Transverse colon (tissue), 4 donors: Measurements from ENCODE around the gene PSG4. TPM values are rescaled to one million over a fixed set of nuclear protein-coding genes. Genes with fewer than 3 reads are reported as not detected.
"Not testable (repeated sequence)": the region's sequence is repeated elsewhere in the genome, so short reads cannot be mapped to it uniquely, and the experiment has no call there.

ENCODE experiments used
- DNase-seq: peaks from one replicate; pipeline ENCODE4 v3.0.0-alpha.2; 2019
- H3K27ac ChIP-seq, 4 donors: fragments of 200-600 bp; sonication (generic); 2 replicates each; pipeline ENCODE4 v1.5.1; 2016 to 2018; ENCODE audit warnings: inconsistent platforms in 4 of 4
- H3K27me3 ChIP-seq: fragments of 200-600 bp; sonication (generic); 2 replicates; pipeline ENCODE4 v1.5.1; 2017; ENCODE audit warnings: inconsistent platforms
- H3K36me3 ChIP-seq, 4 donors: fragments of 200-600 bp; sonication (generic); 2 replicates each; pipeline ENCODE4 v1.5.1; 2017 to 2019; ENCODE audit warnings: inconsistent platforms in 4 of 4
- H3K4me1 ChIP-seq, 4 donors: fragments of 200-600 bp; sonication (generic); 2 replicates each; pipeline ENCODE4 v1.5.1; 2017 to 2020; ENCODE audit warnings: inconsistent platforms in 4 of 4
- H3K4me3 ChIP-seq, 4 donors: fragments of 200-600 bp; sonication (generic); 1 replicate in 1 of 4; 2 replicates in 3 of 4; pipeline versions ENCODE4 v1.5.1 to v1.6.1; 2017 to 2019; ENCODE audit warnings: inconsistent platforms in 4 of 4
- H3K9me3 ChIP-seq, 2 donors: fragments of 200-600 bp; sonication (generic); 2 replicates each; pipeline ENCODE4 v1.5.1; 2017 to 2019; ENCODE audit warnings: inconsistent platforms in 2 of 2
- CTCF ChIP-seq, 5 experiments: fragments of 200-600 bp in 3 of 5; fragments of 450-650 bp in 2 of 5; sonication (generic) in 3 of 5; IDR thresholded peaks; 1 replicate in 2 of 5; 2 replicates in 3 of 5; pipeline ENCODE4 v1.5.1; 2016 to 2017; ENCODE audit warnings: antibody characterized with exemption in 5 of 5, inconsistent platforms in 3 of 5, mild to moderate bottlenecking in 2 of 5, moderate library complexity in 1 of 5
- POLR2AphosphoS5 ChIP-seq, 3 donors: sonication (generic); formaldehyde crosslinking; IDR thresholded peaks; one replicate each; pipeline ENCODE4 v1.6.1; 2016; ENCODE audit warnings: antibody characterized with exemption in 3 of 3
- WGBS, 2 donors: methylation state at CpG; one replicate each; pipeline ENCODE4 v1.1.5; 2018; ENCODE audit warnings: low coverage in 1 of 2; 5-methylcytosine and 5-hydroxymethylcytosine counted together
- in situ Hi-C, 4 donors: fragments of 200-750 bp; cut with MboI; loops; one replicate each; pipeline versions ENCODE4 v1.15.0 to v1.15.1; 2017; ENCODE audit warnings: low sequenced_read_pairs in 3 of 4, low pct_ligation_motif_present in 1 of 4, low pct_unique_long_range_greater_than_20kb in 1 of 4
- intact Hi-C: fragments of 100-400 bp; cut with DNase I; formaldehyde crosslinking; loops from one replicate; pipeline ENCODE4 v1.15.1; 2023; ENCODE audit warnings: low total_unique reads
- total RNA-seq, 4 donors: library from RNA; depleted of rRNA; stranded (reverse); fragments of >200 nt; gene quantifications; one replicate each; pipeline ENCODE4 v1.1.0, GENCODE V29; 2016

PSG4 gene
- total RNA-seq, 4 donors from 2014 or later = not detected

- DNase-seq, H3K27ac ChIP-seq, H3K4me3 ChIP-seq, H3K27me3 ChIP-seq, intact Hi-C loops, H3K36me3 ChIP-seq, H3K4me1 ChIP-seq, H3K9me3 ChIP-seq: not testable (repeated sequence)
- 76 to 80% methylated on average over 4 to 7 of the region's 7 CpGs for WGBS, 2 donors
- in situ Hi-C loops = loop anchor here in 1 of 4 donors (25.0 kb wide), 1 partner anchor 118 kb away; no protein-coding TSS in a partner anchor
Measured at GRCh38 chr19:43194397-43194796, 11.0 kb downstream of the PSG4 start.

DNA sequence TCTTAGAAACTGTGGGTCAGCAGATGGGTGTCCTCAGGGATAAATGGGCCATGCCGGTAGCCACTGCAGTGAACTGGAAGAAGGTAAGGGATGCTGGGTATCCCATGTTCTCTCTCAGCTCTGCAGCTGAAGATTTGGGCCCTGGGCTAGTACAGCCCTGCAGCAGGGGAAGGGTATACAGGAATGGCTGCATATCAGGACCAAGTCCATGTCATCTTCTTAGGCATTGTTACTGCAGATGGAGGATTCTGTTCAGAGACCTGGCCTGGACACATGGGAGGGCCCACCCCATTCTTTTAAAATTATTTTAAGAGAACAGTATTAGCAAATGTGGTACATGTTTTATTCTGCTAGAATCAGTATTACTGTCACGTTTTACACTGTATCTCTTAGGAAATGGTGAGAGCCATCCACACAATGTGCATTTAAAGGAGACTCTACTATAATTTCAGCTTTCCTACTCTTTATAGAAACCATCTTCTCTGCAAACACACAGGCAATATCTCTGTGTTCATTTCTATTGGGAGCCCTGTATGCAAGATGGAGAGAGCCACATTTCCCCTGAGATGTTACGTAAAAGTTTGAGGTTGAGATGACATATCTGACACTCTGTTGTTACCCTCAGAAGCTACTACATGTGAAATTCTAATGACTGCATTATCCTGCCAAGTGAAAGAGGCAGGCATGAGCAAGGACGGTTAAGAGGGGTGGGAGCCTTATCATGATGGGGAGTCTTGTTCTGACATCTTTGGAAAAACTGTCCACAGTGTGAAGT is 12.9 kb downstream of the PSG4 start:
- H3K4me3 ChIP-seq, H3K27ac ChIP-seq, H3K4me1 ChIP-seq, H3K9me3 ChIP-seq, H3K36me3 ChIP-seq, DNase-seq, H3K27me3 ChIP-seq, intact Hi-C loops: not testable (repeated sequence)
- in situ Hi-C loops = loop anchor here in 1 of 4 donors (25.0 kb wide), 1 partner anchor 120 kb away; no protein-coding TSS in a partner anchor
- 20 to 56% methylated on average over 1 to 4 of the region's 4 CpGs for WGBS, 2 donors

DNA sequence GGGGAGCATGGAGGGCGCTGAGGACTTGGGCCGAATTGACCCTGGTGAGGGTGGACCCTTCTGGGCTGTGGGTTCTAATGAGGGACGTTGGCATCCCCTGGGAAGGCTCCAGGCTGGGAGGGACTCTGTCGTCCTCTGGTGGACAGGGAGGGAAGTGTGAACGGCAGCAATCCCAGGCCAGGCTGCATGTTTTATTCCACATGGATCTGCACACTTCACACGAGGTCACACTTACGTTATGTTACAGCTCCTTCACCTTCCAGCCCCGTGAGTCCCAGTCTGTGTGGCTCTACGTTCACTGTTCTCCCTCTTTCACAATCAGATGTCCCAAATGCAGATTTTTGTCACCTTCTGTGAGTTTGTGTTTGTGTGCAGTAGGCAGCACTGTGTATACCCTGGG is 17.3 kb downstream of the PSG4 start:
- H3K36me3 ChIP-seq, DNase-seq, H3K9me3 ChIP-seq, H3K4me1 ChIP-seq, H3K27ac ChIP-seq, intact Hi-C loops, H3K27me3 ChIP-seq, H3K4me3 ChIP-seq: not testable (repeated sequence)
- 56 to 63% methylated on average over 5 to 9 of the region's 9 CpGs for WGBS, 2 donors
- in situ Hi-C loops = loop anchor here in 1 of 4 donors (25.0 kb wide), 1 partner anchor 124 kb away; no protein-coding TSS in a partner anchor

DNA sequence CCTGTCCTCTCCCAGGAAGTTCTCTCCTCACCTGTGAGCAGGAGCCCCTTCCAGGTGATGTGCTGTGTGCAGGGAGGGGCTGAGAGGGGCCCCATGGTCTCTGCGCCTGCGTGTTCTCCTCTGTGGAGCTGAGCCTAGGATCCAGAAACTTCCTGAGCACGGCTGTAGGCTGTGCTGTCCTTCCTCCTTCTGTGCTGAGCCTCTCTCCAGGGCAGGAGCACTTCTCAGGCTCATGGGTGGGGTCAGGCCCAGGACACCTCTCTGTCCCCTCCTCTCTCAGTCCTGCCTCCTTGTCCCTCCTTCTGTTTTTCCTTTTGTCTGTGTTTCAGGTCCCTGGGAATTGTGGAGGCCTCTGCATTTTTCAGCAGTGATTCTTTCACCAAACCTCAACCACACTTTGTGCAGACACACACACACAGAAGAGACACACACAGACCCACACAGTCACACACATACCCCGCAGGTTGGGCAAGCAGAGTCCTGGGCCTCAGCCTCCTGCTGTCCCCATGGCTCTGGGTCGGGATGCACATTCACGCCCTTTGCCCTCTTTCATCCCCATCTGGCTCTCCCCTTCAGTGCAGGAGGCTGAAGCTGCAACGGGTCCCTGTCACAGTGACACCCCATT is 19.0 kb downstream of the PSG4 start, which contains the start of gene PSG5:
Gene PSG5, minus strand, starts transcription at position 226 of the 625 bp plus-strand sequence. Its CDS starts 131 bp downstream, at position 95.
- H3K27me3 ChIP-seq, H3K9me3 ChIP-seq, H3K36me3 ChIP-seq, intact Hi-C loops, H3K4me3 ChIP-seq, H3K4me1 ChIP-seq, H3K27ac ChIP-seq, DNase-seq: not testable (repeated sequence)
- WGBS, 2 donors = 72 to 84% methylated on average over 3 to 6 of the region's 7 CpGs
- in situ Hi-C loops = loop anchor here in 1 of 4 donors (25.0 kb wide), 1 partner anchor 126 kb away; no protein-coding TSS in a partner anchor

GRCh38 chr19:43181869-43182771 is 23.3 kb downstream of the PSG4 start:
- TF ChIP-seq POLR2AphosphoS5 (IDR thresholded peaks at IDR 0.05) = peak in 1 of 3 donors; percentile 60
- H3K27me3 ChIP-seq, H3K4me3 ChIP-seq, H3K9me3 ChIP-seq, intact Hi-C loops, H3K36me3 ChIP-seq, DNase-seq, H3K4me1 ChIP-seq: not testable (repeated sequence)
- H3K27ac ChIP-seq = peak overlapping the region in 1 of 4 donors; percentile 9
- WGBS, 2 donors = 43 to 49% methylated on average over 2 to 4 of the region's 4 CpGs
- in situ Hi-C loops = loop anchor here in 1 of 4 donors (25.0 kb wide), 1 partner anchor 130 kb away; no protein-coding TSS in a partner anchor

GRCh38 chr19:43179569-43180147 is 25.8 kb downstream of the PSG4 start:
- H3K27me3 ChIP-seq, H3K4me3 ChIP-seq, intact Hi-C loops, H3K36me3 ChIP-seq, H3K4me1 ChIP-seq, H3K9me3 ChIP-seq, DNase-seq, H3K27ac ChIP-seq: not testable (repeated sequence)
- in situ Hi-C loops = loop anchor here in 1 of 4 donors (25.0 kb wide), 1 partner anchor 133 kb away; no protein-coding TSS in a partner anchor
- peak in 2 of 5 experiments; percentile 7 to 14 for TF ChIP-seq CTCF (IDR thresholded peaks at IDR 0.05)
- 25% methylated on average over 1 of the region's 1 CpG; no CpG with 5 or more reads in 1 of the 2 donors for WGBS, 2 donors

DNA sequence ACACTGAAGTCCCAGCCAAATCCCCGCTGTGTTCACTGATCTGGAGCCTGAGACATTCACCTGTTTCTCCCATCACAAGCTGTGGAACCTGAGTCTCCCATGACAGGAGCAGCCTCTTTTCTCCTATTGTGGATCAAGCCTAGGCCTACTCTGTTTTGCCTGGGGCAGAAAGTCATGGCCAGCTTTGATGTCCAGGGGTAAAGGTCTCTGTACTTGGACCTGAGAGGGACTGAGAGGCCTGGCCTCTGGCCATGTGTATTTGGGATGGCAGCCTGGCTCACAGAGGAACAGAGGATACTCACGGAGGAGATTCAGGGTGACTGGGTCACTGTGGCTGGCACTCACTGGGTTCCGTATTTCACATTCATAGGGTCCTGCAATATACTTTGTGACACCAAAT is 26.9 kb downstream of the PSG4 start:
- H3K9me3 ChIP-seq, H3K36me3 ChIP-seq, DNase-seq, H3K27me3 ChIP-seq, H3K4me1 ChIP-seq, H3K27ac ChIP-seq, H3K4me3 ChIP-seq, intact Hi-C loops: not testable (repeated sequence)
- WGBS, 2 donors = 100% methylated on average over 1 of the region's 3 CpGs; no CpG with 5 or more reads in 1 of the 2 donors
- in situ Hi-C loops = loop anchor here in 1 of 4 donors (25.0 kb wide), 1 partner anchor 134 kb away; no protein-coding TSS in a partner anchor

DNA sequence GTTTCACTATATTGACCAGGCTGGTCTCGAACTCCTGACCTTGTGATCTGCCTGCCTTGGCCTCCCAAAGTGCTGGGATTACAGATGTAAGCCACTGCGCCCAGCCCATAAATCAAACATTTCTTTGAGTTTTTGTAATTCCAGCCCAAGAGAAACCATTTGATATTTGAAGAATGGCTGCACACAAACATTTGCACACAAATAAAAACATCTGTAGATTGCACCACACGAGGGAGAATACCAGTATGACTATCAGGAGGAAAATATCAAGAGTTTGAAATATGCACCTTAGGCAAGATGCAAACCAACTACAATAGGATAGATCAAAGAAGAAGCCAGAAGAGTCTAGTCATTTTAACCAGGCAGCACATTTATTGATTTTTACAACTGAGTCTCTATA is 39.5 kb downstream of the PSG4 start:
- H3K4me3 ChIP-seq, in situ Hi-C loops, H3K4me1 ChIP-seq, intact Hi-C loops, H3K9me3 ChIP-seq, H3K27ac ChIP-seq, H3K27me3 ChIP-seq, DNase-seq, H3K36me3 ChIP-seq: not testable (repeated sequence)
- 61 to 67% methylated on average over 1 to 3 of the region's 3 CpGs for WGBS, 2 donors
